HG02642 (cell line): ENCODE data around the gene NLRC5.
"Not testable (repeated sequence)": the region's sequence is repeated elsewhere in the genome, so short reads cannot be mapped to it uniquely, and the experiment has no call there.

Experiments used
- ATAC-seq: cut with Tn5 transposase; IDR thresholded peaks from one replicate; pipeline ENCODE4 v1.9.1; 2021; ENCODE audit warnings: mild to moderate bottlenecking; ENCODE audit not compliant: unreplicated experiment, poor library complexity

The NLRC5 gene

GRCh38 chr16:56981729-56982271 lies 7.6 kb upstream of the NLRC5 start:
- no peak for ATAC-seq

GRCh38 chr16:56982695-56983094 lies 6.7 kb upstream of the NLRC5 start:
- ATAC-seq = no peak

- ATAC-seq = no peak
Measured at GRCh38 chr16:56983211-56983751, 6.1 kb upstream of the NLRC5 start.

GRCh38 chr16:56984639-56985038 lies 4.7 kb upstream of the NLRC5 start:
- ATAC-seq = no peak

GRCh38 chr16:56985288-56985961 lies 3.9 kb upstream of the NLRC5 start:
- ATAC-seq = no peak

- ATAC-seq = no peak
Measured at GRCh38 chr16:56985962-56986360, 3.4 kb upstream of the NLRC5 start.

- ATAC-seq = no peak
Measured at GRCh38 chr16:56986361-56986760, 3.0 kb upstream of the NLRC5 start.

- not testable (repeated sequence) for ATAC-seq
Measured at GRCh38 chr16:56986908-56987307, 2.4 kb upstream of the NLRC5 start.

- no peak for ATAC-seq
Measured at GRCh38 chr16:56987692-56988091, 1.7 kb upstream of the NLRC5 start.

GRCh38 chr16:56988161-56988947 lies 1.0 kb upstream of the NLRC5 start:
- ATAC-seq = no peak

- no peak for ATAC-seq
Measured at GRCh38 chr16:56989988-56990387, 631 bp downstream of the NLRC5 start.

GRCh38 chr16:56990407-56991286 lies 1.3 kb downstream of the NLRC5 start:
- no peak for ATAC-seq

- ATAC-seq = not testable (repeated sequence)
Measured at GRCh38 chr16:56992431-56992830, 3.1 kb downstream of the NLRC5 start.

- no peak for ATAC-seq
Measured at GRCh38 chr16:56993204-56993603, 3.8 kb downstream of the NLRC5 start.

GRCh38 chr16:56994311-56994710 lies 5.0 kb downstream of the NLRC5 start:
- no peak for ATAC-seq

GRCh38 chr16:56995136-56995805 lies 5.9 kb downstream of the NLRC5 start:
- ATAC-seq = no peak

GRCh38 chr16:56997264-56997663 lies 7.9 kb downstream of the NLRC5 start:
- ATAC-seq = no peak

GRCh38 chr16:56997931-56998330 lies 8.6 kb downstream of the NLRC5 start:
- ATAC-seq = no peak

GRCh38 chr16:56998352-56998751 lies 9.0 kb downstream of the NLRC5 start:
- ATAC-seq = no peak

- ATAC-seq = no peak
Measured at GRCh38 chr16:56998861-56999260, 9.5 kb downstream of the NLRC5 start.
